ENCODE results near the gene ERBB2. TPM values are rescaled to one million over a fixed set of nuclear protein-coding genes. Genes with fewer than 3 reads are reported as not detected.
"Not testable (repeated sequence)": the region's sequence is repeated elsewhere in the genome, so short reads cannot be mapped to it uniquely, and the experiment has no call there.

Gene ERBB2
- total RNA-seq, 1 donor from 2014 or later: 1.5 TPM

- DNase-seq (ENCODE audit: low read depth in 2 of 2): no peak
These were observed 62.1 kb downstream of the ERBB2 start for GRCh38 chr17:39761861-39762496.

GRCh38 chr17:39763051-39763820 is 63.4 kb downstream of the ERBB2 start:
- no peak for DNase-seq (ENCODE audit: low read depth in 2 of 2)

GRCh38 chr17:39764171-39764570 is 64.3 kb downstream of the ERBB2 start:
- DNase-seq (ENCODE audit: low read depth in 2 of 2): not testable (repeated sequence)

GRCh38 chr17:39765175-39765574 is 65.3 kb downstream of the ERBB2 start:
- no peak for DNase-seq (ENCODE audit: low read depth in 2 of 2)

GRCh38 chr17:39765766-39766165 is 65.9 kb downstream of the ERBB2 start:
- no peak for DNase-seq (ENCODE audit: low read depth in 2 of 2)

- DNase-seq (ENCODE audit: low read depth in 2 of 2): no peak
These were observed 67.3 kb downstream of the ERBB2 start for GRCh38 chr17:39767147-39767546.

GRCh38 chr17:39769974-39770587 is 70.2 kb downstream of the ERBB2 start:
- no peak for DNase-seq (ENCODE audit: low read depth in 2 of 2)

- DNase-seq (ENCODE audit: low read depth in 2 of 2): no peak
These were observed 72.6 kb downstream of the ERBB2 start for GRCh38 chr17:39772415-39772814.

GRCh38 chr17:39772987-39773934 is 73.4 kb downstream of the ERBB2 start:
- DNase-seq (ENCODE audit: low read depth in 2 of 2): no peak

GRCh38 chr17:39774047-39774446 is 74.2 kb downstream of the ERBB2 start:
- DNase-seq (ENCODE audit: low read depth in 2 of 2): no peak

GRCh38 chr17:39775031-39775430 is 75.2 kb downstream of the ERBB2 start:
- DNase-seq (ENCODE audit: low read depth in 2 of 2): no peak

- DNase-seq (ENCODE audit: low read depth in 2 of 2): no peak
These were observed 76.4 kb downstream of the ERBB2 start for GRCh38 chr17:39776252-39776651.

GRCh38 chr17:39777534-39778365 is 77.9 kb downstream of the ERBB2 start:
- DNase-seq (ENCODE audit: low read depth in 2 of 2): no peak

Other genes starting within 250 kb of the ERBB2 start
- gene MED1, start 248.8 kb upstream of the ERBB2 start, total RNA-seq: 17.2 and 20.0 TPM in 2 replicates
- gene CDK12, start 238.6 kb upstream of the ERBB2 start, total RNA-seq: 13.1 and 18.2 TPM in 2 replicates
- not detected in 2 replicates for gene NEUROD2, start 92.1 kb upstream of the ERBB2 start, total RNA-seq
- not detected in 2 replicates for gene PPP1R1B, start 73.1 kb upstream of the ERBB2 start, total RNA-seq
- gene STARD3, start 62.9 kb upstream of the ERBB2 start, total RNA-seq: 32.7 and 61.3 TPM in 2 replicates
- gene TCAP, start 34.7 kb upstream of the ERBB2 start, total RNA-seq: 0.26 and 0.51 TPM in 2 replicates
- 1.2 and 1.4 TPM in 2 replicates for gene PNMT, start 31.6 kb upstream of the ERBB2 start, total RNA-seq
- 3.9 and 7.5 TPM in 2 replicates for gene PGAP3, start 12.0 kb upstream of the ERBB2 start, total RNA-seq
- gene MIEN1, start 30.5 kb downstream of the ERBB2 start, total RNA-seq: 16.0 and 18.1 TPM in 2 replicates
- 0.13 TPM in 1 of 2 replicates, not detected in the other for gene GRB7, start 37.9 kb downstream of the ERBB2 start, total RNA-seq
- gene IKZF3, start 164.2 kb downstream of the ERBB2 start, total RNA-seq: not detected in 2 replicates
- gene ZPBP2, start 168.1 kb downstream of the ERBB2 start, total RNA-seq: not detected in 2 replicates
- 1.5 and 1.9 TPM in 2 replicates for gene GSDMB, start 218.6 kb downstream of the ERBB2 start, total RNA-seq
- gene ORMDL3, start 227.5 kb downstream of the ERBB2 start, total RNA-seq: 30.3 and 36.9 TPM in 2 replicates
- not detected in 2 replicates for gene LRRC3C, start 227.7 kb downstream of the ERBB2 start, total RNA-seq